DOHH2 (cell line): ENCODE results near the gene DLEC1.

Experiments
- EZH2phosphoT487 ChIP-seq: fragments of 200-600 bp; sonication (generic); IDR thresholded peaks from 2 replicates; pipeline ENCODE4 v1.6.1; 2017; ENCODE audit warnings: borderline replicate concordance, mild to moderate bottlenecking, antibody characterized with exemption, low read length, moderate library complexity, mixed read lengths
- TF ChIP-seq, protein P1 (sequence below): fragments of 200-600 bp; sonication (generic); IDR thresholded peaks from one replicate; pipeline ENCODE4 v1.5.1; 2014; ENCODE audit warnings: antibody characterized with exemption, mild to moderate bottlenecking, low read depth, low read length; ENCODE audit not compliant: poor library complexity, severe bottlenecking

GRCh38 chr3:38133209-38133556, 94.2 kb downstream of the DLEC1 start:
- TF ChIP-seq, protein P1, sequence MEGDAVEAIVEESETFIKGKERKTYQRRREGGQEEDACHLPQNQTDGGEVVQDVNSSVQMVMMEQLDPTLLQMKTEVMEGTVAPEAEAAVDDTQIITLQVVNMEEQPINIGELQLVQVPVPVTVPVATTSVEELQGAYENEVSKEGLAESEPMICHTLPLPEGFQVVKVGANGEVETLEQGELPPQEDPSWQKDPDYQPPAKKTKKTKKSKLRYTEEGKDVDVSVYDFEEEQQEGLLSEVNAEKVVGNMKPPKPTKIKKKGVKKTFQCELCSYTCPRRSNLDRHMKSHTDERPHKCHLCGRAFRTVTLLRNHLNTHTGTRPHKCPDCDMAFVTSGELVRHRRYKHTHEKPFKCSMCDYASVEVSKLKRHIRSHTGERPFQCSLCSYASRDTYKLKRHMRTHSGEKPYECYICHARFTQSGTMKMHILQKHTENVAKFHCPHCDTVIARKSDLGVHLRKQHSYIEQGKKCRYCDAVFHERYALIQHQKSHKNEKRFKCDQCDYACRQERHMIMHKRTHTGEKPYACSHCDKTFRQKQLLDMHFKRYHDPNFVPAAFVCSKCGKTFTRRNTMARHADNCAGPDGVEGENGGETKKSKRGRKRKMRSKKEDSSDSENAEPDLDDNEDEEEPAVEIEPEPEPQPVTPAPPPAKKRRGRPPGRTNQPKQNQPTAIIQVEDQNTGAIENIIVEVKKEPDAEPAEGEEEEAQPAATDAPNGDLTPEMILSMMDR: no peak
- TF ChIP-seq EZH2phosphoT487: no peak
